Right cardiac atrium (tissue), 5 donors: Measurements from ENCODE around the gene NSG2. TPM values are rescaled to one million over a fixed set of nuclear protein-coding genes. Genes with fewer than 3 reads are reported as not detected.
A peak's percentile ranks its signal among the peaks of the same experiment; 100 is the strongest.
"Not testable (repeated sequence)": the region's sequence is repeated elsewhere in the genome, so short reads cannot be mapped to it uniquely, and the experiment has no call there.

Source experiments
- ATAC-seq, 2 donors: fragments of 200-7000 bp; cut with Tn5 transposase; one replicate each; pipeline versions ENCODE4 v1.8.0 to v1.9.1; 2020; ENCODE audit warnings: moderate library complexity in 2 of 2, mild to moderate bottlenecking in 1 of 2
- DNase-seq, 3 donors: peaks; one replicate each; pipeline ENCODE4 v3.0.0-alpha.2; 2020
- H3K27ac ChIP-seq: one replicate; pipeline ENCODE4 v1.5.1; 2013; ENCODE audit warnings: mild to moderate bottlenecking, low read length, control low read depth, moderate library complexity
- H3K27me3 ChIP-seq: one replicate; pipeline ENCODE4 v1.6.1; 2013; ENCODE audit not compliant: control insufficient read depth, insufficient read depth
- H3K4me1 ChIP-seq: one replicate; pipeline ENCODE4 v1.6.1; 2013; ENCODE audit warnings: low read length; ENCODE audit not compliant: control insufficient read depth, insufficient read depth
- H3K4me3 ChIP-seq: one replicate; pipeline ENCODE4 v1.5.1; 2013; ENCODE audit warnings: low read length, control low read depth
- H3K9me3 ChIP-seq: one replicate; pipeline ENCODE4 v1.6.1; 2013; ENCODE audit warnings: low read length; ENCODE audit not compliant: control insufficient read depth
- WGBS: extraction: QIAGEN DNeasy Blood & Tissue Kit; methylation state at CpG from one replicate; pipeline ENCODE4 v1.1.7; 2013; 5-methylcytosine and 5-hydroxymethylcytosine counted together
- intact Hi-C, 4 donors: fragments of 100-400 bp; cut with DNase I; formaldehyde crosslinking; loops; one replicate each; pipeline versions ENCODE4 v1.11.0 to v1.14.0; 2022 to 2023
- long read RNA-seq, 4 donors: library from polyadenylated mRNA; unstranded; transcript quantifications; one replicate each; pipeline ENCODE4 v2.0.0, GENCODE V29; 2020 to 2021
- polyA plus RNA-seq: library from polyadenylated mRNA; stranded (reverse); fragments of 200-250 nt; gene quantifications from one replicate; pipeline ENCODE4 v1.2.3, GENCODE V29; 2013
- total RNA-seq, 4 donors: library from RNA; stranded (reverse); fragmentation: NEBNext Ultra II Directional; extraction: Animal tissue kit (Norgen Biotek cat#: 25700); gene quantifications; one replicate each; pipeline ENCODE4 v1.2.1, GENCODE V29; 2021
- donor health status: healthy with polysubstance abuse.
- donor health status: DM: no; HTN: yes; CAD: no.
- donor health status: DM: no; HTN: no; CAD: no.
- donor health status: DM: no; HTN: yes; CAD: no; lungs with severe emphysema.
- donor health status: DM: yes; HTN: yes; CAD: no.

The NSG2 gene
- under 1 TPM in 2 of 4 donors, not detected in 2; 0.12 to 0.97 TPM for total RNA-seq
- polyA plus RNA-seq = 0.75 TPM
- long read RNA-seq, donor 1 = 0 reads
- long read RNA-seq, donor 2 = 0 reads
- long read RNA-seq, donor 3, partial matches to known transcripts = 0 of 1 reads
- long read RNA-seq, donor 3, other reads (novel, unspliced or antisense) = 1 of 1 reads
- long read RNA-seq, donor 4 = 0 reads

DNA sequence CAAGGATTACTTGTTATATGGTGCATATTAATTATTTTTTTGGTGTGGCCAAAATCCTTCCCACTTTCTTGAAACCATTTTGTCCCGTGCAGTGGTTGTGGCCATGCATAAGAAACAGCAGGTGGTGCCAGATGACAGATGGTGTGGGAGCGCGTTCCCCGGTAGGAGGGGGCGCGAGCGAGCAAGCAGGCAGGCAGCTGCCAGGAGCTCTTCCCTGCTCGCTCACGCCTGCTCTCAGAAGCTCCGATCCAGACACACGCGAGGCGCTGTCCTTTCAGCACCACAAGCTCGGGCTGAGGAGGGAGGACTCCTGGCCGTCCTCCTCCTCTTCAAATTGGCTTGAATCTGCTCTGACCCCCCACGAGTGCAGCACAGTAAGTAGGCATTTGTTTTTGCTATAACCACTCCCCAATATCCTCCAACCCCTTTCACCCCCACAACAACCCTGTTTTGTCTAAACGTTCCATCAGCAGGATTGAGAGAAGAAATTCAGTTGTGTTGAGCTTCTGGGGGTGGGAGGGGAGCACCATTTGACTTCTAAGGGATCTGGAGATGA lies at the start of gene NSG2:
Gene NSG2 (plus strand): TSS at position 237 of the 556 bp plus-strand sequence. CDS start 1,050 bp downstream, outside the sequence.
- no peaks in the 10 kb centered on the region for H3K9me3 ChIP-seq
- H3K27me3 ChIP-seq = no peaks in the 10 kb centered on the region
- H3K4me1 ChIP-seq = no peaks in the 10 kb centered on the region
- H3K27ac ChIP-seq = no peak within 1 kb of the TSS
- no peak within 1 kb of the TSS for H3K4me3 ChIP-seq
- ATAC-seq (peak; percentile 97 to 98), DNase-seq (peak; percentile 83 to 92 (median 91))
- 6% methylated on average over 17 of the region's 17 CpGs for WGBS
- intact Hi-C loops = loop anchor here in 3 of 4 donors (2.0 to 10.0 kb wide), 3 partner anchors 265 to 269 kb away; no protein-coding TSS in a partner anchor

DNA sequence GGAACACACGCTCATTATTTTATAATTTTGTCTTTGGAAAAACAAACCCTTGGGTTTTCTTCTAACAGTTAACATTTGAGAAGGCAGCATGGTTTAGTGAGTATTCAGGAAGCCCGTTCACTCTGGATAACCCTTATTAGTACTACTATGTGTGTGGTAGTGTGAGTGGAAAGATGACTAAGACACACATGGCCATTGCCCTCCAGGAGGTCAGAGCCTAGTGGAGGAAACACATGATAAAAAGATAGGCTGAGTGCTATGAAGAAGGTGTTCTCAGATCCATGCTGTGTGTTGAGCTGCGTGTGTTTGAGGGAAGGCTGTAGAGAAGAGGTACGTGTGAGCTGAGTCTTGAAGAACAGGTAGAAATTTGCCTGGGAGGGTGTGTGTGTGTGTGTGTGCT lies 48.2 kb upstream of the NSG2 start:
- DNase-seq (peak in 1 of 3 donors; percentile 18), ATAC-seq (no peak)
- Histone ChIP-seq H3K27ac (no peak overlapping the region), H3K9me3 (no peaks in the 10 kb centered on the region), H3K4me3 (no peak overlapping the region), H3K27me3 (no peaks in the 10 kb centered on the region), H3K4me1 (no peaks in the 10 kb centered on the region)
- intact Hi-C loops = no loop called here
- 62% methylated on average over 4 of the region's 4 CpGs for WGBS

DNA sequence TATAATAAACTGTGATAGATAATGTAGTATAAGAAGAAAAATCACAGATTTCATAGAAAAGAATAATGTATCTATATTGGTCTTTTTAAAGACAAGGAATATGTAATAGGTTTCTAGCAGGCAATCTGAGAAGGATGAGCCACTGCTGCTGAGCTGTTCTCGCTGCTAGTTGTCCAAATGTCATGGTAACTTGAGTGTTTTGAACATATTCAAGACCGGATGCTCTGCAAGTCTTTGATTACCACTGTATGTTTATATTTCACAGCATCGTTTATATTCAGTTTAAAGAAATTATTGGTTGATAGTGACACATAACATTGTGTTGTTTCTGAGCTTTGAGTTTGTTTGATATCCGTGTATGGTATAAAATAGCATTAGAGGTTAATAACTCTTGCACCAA lies 47.0 kb upstream of the NSG2 start:
- ATAC-seq (no peak), DNase-seq (no peak)
- Histone ChIP-seq H3K27ac (no peak overlapping the region), H3K9me3 (no peaks in the 10 kb centered on the region), H3K4me3 (no peak overlapping the region), H3K27me3 (no peaks in the 10 kb centered on the region), H3K4me1 (no peaks in the 10 kb centered on the region)
- WGBS = 64% methylated on average over 4 of the region's 4 CpGs
- intact Hi-C loops = no loop called here

DNA sequence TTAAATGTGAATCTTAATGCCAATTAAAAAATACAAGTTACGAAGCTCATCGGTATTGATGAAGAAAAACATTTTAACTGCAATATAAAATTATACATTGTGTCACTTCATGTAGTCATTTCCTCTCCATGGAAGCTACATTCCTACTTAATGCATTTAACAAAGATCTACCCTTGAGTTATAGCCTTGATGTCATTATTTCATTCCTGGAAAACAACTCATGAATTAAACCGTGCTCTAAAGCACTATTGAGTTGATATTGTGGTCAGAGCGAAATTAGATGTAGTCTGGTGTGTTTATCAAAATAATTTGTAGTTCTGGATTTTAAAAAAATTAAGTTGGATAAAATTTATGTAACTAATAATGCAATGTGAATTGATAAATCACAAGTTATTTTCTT lies 45.4 kb upstream of the NSG2 start:
- intact Hi-C loops = no loop called here
- Histone ChIP-seq H3K27ac (no peak overlapping the region), H3K4me1 (no peaks in the 10 kb centered on the region), H3K9me3 (no peaks in the 10 kb centered on the region), H3K27me3 (no peaks in the 10 kb centered on the region), H3K4me3 (no peak overlapping the region)
- 83% methylated on average over 4 of the region's 4 CpGs for WGBS
- DNase-seq = no peak
- ATAC-seq = no peak

DNA sequence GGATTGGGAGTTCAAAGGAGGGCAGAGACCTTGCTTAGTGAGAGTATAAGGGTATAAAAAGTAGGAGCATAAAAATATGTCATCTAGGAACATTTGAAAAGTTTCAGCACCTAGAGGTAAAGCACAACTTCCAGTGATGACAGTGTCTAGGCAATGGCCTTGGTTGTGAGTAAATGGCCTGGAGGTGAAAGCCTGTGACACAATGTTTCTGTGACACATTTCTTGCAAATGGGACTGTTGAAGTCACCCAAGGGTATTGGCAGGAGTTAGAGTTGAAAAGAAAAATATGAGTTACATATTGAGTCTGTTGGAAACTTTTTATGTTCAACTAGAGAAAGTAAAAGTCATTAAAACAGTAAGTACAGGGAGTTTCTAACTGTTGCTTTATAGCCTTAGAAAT lies 41.7 kb upstream of the NSG2 start:
- intact Hi-C loops = no loop called here
- no peak for ATAC-seq
- DNase-seq = no peak
- H3K27me3 ChIP-seq = no peaks in the 10 kb centered on the region
- H3K4me3 ChIP-seq = no peak overlapping the region
- H3K9me3 ChIP-seq = no peaks in the 10 kb centered on the region
- H3K27ac ChIP-seq = no peak overlapping the region
- H3K4me1 ChIP-seq = no peaks in the 10 kb centered on the region

DNA sequence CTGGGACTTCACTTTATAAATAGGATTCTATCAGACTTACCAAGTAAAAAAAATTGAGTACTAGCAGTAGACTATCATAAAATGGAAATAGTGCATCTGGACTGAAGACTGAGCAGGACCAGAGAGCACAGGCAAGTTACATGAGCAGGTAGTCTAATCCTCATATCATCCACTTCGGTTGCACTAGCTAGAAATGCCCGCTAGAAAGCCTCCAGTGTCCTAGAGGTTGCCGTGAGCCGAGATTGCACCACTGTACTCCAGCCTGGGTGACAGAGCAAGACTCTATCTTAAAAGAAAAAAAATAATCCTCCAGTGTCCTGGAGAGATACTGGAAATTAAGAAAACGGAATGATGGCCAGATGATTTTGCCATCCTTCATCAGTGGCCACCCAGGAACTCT lies 36.6 kb upstream of the NSG2 start:
- intact Hi-C loops = no loop called here
- DNase-seq (no peak), ATAC-seq (no peak)
- Histone ChIP-seq H3K4me3 (no peak overlapping the region), H3K4me1 (no peaks in the 10 kb centered on the region), H3K9me3 (no peaks in the 10 kb centered on the region), H3K27ac (no peak overlapping the region), H3K27me3 (no peaks in the 10 kb centered on the region)
- WGBS = 84% methylated on average over 5 of the region's 5 CpGs

DNA sequence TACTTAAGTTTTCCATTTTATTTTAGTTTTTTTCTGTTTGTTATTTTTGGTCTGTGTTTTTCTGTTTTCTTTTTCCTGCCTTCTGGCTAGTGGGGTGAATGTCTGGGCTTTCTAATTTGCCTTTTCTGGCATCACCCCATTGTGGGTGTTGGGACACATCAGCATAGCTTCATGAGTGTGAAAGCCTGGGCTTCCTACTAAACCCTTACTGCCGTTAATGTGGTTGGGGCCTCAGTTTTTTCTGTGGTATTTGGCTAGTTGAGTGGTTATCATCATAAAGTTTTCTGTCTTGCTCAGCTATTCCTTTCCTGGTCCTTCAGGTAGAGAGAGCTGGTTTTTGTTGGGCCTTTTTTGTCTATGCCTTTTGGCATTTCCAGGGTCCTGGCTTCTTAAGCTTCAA lies 35.1 kb upstream of the NSG2 start:
- intact Hi-C loops = no loop called here
- Histone ChIP-seq H3K4me1 (no peaks in the 10 kb centered on the region), H3K9me3 (no peaks in the 10 kb centered on the region), H3K27me3 (no peaks in the 10 kb centered on the region), H3K4me3 (no peak overlapping the region), H3K27ac (no peak overlapping the region)
- ATAC-seq = no peak
- DNase-seq = no peak
- 66% methylated on average over 1 of the region's 1 CpG for WGBS

DNA sequence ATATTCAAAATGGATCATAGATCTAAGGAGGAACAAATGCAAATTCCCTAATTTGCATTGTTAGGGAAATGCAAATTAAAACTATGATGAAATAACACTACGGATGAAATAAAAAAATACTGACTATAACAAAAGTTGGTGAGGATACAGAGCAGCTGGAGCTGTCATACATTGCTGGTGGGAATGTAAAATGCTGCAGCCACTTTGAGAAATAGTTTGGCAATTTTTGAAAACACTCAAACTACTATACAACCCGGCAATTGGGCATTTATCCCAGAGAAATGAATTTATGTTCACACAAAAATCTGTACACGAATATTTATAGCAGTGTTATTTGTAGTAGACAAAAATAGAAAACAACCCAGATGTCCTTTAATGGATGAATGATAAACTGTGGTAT lies 34.1 kb upstream of the NSG2 start:
- no peak overlapping the region for H3K27ac ChIP-seq
- no peak overlapping the region for H3K4me3 ChIP-seq
- intact Hi-C loops = no loop called here
- no peak for DNase-seq
- H3K4me1 ChIP-seq = no peaks in the 10 kb centered on the region
- H3K9me3 ChIP-seq = no peaks in the 10 kb centered on the region
- no peaks in the 10 kb centered on the region for H3K27me3 ChIP-seq
- 46% methylated on average over 3 of the region's 3 CpGs for WGBS
- ATAC-seq = no peak

DNA sequence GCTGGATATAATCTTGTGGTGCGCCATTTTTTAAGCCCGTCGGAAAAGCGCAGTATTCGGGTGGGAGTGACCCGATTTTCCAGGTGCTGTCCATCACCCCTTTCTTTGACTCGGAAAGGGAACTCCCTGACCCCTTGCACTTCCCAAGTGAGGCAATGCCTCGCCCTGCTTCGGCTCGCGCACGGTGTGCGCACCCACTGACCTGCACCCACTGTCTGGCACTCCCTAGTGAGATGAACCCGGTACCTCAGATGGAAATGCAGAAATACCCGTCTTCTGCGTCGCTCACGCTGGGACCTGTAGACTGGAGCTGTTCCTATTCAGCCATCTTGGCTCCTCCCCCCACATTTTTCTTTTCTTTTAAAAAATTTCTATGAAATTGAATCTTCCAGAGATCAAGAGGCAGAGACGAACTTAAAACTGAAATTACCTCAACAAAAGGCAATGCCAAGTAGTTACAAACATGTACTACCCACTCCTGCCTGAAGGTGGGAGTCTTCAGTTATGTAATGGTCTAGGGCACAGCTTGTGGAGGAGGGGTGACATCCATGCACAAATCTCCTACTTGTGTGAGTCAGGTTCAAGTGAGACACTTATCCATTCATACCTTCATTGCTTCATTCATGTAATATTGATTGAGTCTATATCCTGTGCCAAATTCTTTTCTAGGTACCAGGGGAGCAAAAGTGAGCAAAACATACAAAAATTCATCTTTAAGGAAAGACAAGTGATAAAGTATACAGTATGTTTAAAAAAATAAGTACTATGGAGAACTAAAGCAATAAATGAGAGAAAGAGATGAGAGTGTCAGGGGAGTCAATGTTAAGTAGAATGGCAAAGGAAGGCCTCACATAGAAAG lies 25.2 kb upstream of the NSG2 start:
- H3K9me3 ChIP-seq, H3K4me1 ChIP-seq, H3K27me3 ChIP-seq, H3K4me3 ChIP-seq, intact Hi-C loops, H3K27ac ChIP-seq, ATAC-seq, DNase-seq: not testable (repeated sequence)
- 69% methylated on average over 14 of the region's 19 CpGs for WGBS

DNA sequence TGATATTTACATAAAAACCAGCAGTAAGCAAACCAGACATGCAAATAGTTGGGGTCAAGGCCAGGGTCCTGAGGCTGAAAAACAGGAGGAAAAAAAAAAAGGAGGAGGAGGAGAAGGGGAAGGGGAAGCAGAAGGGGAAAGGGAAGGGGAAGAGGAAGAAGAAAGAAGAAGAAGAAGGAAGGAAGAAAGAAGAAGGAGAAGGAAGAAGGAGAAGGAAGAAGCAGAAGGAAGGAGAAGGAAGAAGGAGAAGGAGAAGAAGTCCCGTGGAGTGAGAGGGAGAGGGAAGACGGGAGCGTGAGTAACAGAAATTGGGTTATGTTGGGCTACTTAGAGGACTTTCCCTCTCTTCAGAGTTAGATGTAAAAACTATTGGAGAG lies 24.6 kb upstream of the NSG2 start:
- ATAC-seq = no peak
- intact Hi-C loops = no loop called here
- DNase-seq = no peak
- WGBS = 75% methylated on average over 3 of the region's 3 CpGs
- H3K4me1 ChIP-seq = no peaks in the 10 kb centered on the region
- no peak overlapping the region for H3K27ac ChIP-seq
- no peak overlapping the region for H3K4me3 ChIP-seq
- no peaks in the 10 kb centered on the region for H3K27me3 ChIP-seq
- H3K9me3 ChIP-seq = no peaks in the 10 kb centered on the region

DNA sequence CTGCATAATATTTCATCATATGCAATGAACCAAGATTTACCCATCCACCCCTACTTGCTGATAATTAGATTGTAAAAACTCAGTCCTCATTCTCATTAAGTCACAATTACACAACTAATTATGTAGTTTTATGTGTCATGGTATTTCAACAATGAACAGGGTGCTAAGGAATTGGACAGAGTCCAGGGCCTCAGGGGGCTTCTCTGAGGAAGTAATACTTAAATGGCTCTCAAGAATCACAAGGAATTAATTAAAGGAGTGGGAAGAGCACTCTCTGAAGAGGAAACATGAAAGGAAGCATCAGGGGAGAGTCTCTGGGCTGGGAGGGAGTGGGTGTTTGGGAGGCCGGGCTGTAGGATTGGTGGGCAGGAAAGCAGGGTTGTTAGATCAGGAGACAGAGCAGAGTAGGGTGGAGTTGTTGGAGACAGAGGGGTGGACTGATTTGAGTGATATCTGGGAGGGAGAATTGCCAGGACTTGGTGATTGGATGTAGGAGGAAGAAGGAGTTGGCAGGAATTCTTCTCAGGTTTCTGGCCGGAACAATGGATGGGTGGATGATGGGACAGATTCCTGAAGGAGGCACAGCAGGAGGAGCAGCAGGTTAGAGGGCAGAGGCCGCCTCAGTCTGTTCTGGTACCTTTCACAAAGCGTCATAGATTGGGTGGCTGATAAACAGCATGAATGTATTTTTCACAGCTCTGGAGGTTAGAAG lies 23.0 kb upstream of the NSG2 start:
- Histone ChIP-seq H3K4me1 (no peaks in the 10 kb centered on the region), H3K9me3 (no peaks in the 10 kb centered on the region), H3K27me3 (no peaks in the 10 kb centered on the region), H3K27ac (no peak overlapping the region), H3K4me3 (no peak overlapping the region)
- no peak for DNase-seq
- 51% methylated on average over 4 of the region's 4 CpGs for WGBS
- ATAC-seq = no peak
- intact Hi-C loops = no loop called here
